WI38 (cell line): Measurements from ENCODE around the gene NUF2.
A peak's percentile ranks its signal among the peaks of the same experiment; 100 is the strongest.

Experiments
- H3K4me3 ChIP-seq: 2 replicates; pipeline ENCODE4 v1.5.1; 2011; ENCODE audit warnings: low read depth, mild to moderate bottlenecking, control low read depth, low read length
- TF ChIP-seq, protein P1 (sequence below): IDR thresholded peaks from 2 replicates; pipeline ENCODE4 v1.5.1; 2012; ENCODE audit warnings: low read depth, mild to moderate bottlenecking, control low read depth, low read length

NUF2 gene

DNA sequence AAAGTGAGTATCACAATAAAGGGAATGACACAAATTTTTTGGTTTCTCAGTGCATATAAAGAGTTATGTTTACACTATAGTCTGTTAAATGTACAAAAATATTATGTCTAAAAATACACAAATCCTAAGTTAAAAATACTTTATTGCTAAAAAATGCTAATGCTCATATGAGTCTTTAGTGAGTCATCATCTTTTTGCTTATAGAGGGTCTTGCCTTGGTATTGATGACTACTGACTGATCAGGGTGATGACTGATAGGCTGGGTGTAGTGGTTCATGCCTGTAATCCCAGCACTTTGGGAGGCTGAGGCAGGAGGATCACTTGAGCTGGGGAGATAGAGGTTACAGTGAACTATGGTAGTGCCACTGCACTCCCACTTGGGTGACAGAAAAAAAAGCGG is 12.9 kb upstream of the NUF2 start:
- TF ChIP-seq, protein P1, sequence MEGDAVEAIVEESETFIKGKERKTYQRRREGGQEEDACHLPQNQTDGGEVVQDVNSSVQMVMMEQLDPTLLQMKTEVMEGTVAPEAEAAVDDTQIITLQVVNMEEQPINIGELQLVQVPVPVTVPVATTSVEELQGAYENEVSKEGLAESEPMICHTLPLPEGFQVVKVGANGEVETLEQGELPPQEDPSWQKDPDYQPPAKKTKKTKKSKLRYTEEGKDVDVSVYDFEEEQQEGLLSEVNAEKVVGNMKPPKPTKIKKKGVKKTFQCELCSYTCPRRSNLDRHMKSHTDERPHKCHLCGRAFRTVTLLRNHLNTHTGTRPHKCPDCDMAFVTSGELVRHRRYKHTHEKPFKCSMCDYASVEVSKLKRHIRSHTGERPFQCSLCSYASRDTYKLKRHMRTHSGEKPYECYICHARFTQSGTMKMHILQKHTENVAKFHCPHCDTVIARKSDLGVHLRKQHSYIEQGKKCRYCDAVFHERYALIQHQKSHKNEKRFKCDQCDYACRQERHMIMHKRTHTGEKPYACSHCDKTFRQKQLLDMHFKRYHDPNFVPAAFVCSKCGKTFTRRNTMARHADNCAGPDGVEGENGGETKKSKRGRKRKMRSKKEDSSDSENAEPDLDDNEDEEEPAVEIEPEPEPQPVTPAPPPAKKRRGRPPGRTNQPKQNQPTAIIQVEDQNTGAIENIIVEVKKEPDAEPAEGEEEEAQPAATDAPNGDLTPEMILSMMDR, result no peak
- no peak overlapping the region for H3K4me3 ChIP-seq

DNA sequence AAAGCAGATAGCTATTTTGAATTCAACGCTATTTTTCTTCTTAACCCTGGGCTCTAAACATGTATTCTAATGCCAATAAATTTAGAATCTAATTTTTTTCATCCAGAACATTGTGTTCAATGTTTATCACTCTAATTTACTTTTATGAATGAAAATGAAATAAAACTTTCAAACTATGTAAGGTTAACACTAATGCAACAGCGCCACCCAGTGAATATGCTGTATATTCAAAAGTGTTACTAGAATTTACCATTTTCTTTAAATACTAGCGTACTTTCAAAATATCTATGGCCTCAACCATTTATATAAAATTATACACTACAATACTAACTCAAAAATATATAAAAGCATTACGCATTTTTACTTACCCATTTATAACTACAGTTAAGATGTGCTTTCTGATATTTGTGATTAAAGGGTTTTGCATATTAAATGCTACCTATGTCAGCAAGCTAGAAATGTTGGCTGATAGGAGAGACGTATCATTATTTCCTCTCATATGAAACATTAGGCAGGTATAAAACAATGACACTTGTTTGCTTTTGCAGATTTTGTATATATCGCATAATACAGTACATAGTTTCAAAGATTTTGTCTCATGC is 5.9 kb upstream of the NUF2 start:
- H3K4me3 ChIP-seq, result no peak overlapping the region
- TF ChIP-seq, protein P1, result no peak

- peak overlapping the region; percentile 82 for H3K4me3 ChIP-seq
- TF ChIP-seq, protein P1, result no peak
Measured at GRCh38 chr1:163320891-163321290, 863 bp upstream of the NUF2 start.

DNA sequence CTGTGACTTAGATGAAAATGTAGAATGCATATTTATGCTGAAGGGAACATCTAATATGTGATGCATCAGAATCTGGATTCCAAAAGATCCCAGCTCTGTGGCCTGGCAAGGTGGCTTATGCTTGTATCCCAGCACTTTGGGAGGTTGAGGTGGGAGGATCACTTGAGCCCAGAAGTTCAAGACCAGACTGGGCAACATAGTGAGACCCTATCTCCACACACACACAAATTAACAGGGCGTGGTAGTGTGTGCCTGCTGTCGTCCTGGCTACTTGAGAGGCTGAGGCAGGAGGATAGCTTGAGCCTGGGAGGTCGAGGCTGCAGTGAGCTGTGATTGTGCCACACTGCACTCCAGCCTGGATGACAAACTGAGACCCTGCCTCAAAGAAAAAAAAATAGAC is 1.6 kb downstream of the NUF2 start:
- peak overlapping the region; percentile 82; the same call in 1 of the 2 replicates for H3K4me3 ChIP-seq

GRCh38 chr1:163331116-163331515 is 9.4 kb downstream of the NUF2 start:
- TF ChIP-seq, protein P1, result no peak
- no peak overlapping the region for H3K4me3 ChIP-seq

DNA sequence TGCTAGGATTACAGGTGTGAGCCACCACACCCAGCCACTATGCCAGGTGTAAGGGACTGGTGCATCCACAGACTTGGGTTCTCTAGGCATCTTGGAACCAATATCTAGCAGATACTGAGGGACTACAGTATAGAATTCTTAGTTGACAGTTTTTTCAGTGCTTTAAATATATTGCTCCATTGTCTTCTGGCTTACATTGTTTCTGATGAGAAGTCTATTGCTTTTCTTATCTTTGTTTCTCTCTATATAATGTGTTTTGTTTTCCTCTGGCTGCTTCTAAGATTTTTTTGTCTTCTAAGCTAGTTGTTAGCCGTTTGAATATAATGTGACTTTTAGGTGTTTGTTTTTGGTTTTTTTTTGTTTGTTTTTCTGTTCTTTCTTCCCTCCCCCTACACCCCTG is 13.5 kb downstream of the NUF2 start:
- TF ChIP-seq, protein P1, result no peak
- no peak overlapping the region for H3K4me3 ChIP-seq

DNA sequence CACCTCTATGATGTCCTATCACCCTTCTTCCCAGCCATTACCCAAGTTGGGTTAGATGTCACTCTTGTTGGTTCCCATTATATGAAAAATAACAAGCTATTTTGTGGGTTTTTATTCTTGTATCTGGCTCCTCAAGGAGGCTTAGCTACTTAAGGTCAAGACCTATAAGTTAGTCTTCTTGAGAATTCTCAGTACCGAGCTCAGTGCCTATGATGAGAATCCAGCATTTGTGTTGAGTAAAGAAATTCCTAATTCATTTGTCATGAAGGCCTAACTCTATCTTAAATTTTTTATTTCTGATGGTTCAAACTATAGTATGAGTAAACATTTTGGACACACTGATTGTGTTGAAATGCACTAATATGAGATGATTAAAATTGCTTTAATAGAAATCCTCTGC is 15.9 kb downstream of the NUF2 start:
- TF ChIP-seq, protein P1, result no peak

GRCh38 chr1:163346326-163346870 is 24.6 kb downstream of the NUF2 start:
- no peak overlapping the region for H3K4me3 ChIP-seq
- TF ChIP-seq, protein P1, result no peak

More for the DNA sequence above, 15.9 kb downstream of the NUF2 start:
- H3K4me3 ChIP-seq, result no peak overlapping the region
